HG02870 (cell line): ENCODE measurements around the gene UQCRH.

Experiments
- ATAC-seq: cut with Tn5 transposase; IDR thresholded peaks from one replicate; pipeline ENCODE4 v1.9.1; 2021; ENCODE audit warnings: mild to moderate bottlenecking, moderate library complexity; ENCODE audit not compliant: unreplicated experiment

UQCRH gene

GRCh38 chr1:46303038-46303871 lies at the start of gene UQCRH, which contains the start of gene LRRC41:
UQCRH (plus strand) TSS chr1:46303698; CDS start chr1:46303767, 69 bp downstream.
LRRC41 (minus strand) TSS chr1:46303616; CDS start chr1:46303322, 294 bp downstream.
- peak; percentile 69 for ATAC-seq

- no peak for ATAC-seq
Measured at GRCh38 chr1:46254668-46255067, 48.8 kb upstream of the UQCRH start.

DNA sequence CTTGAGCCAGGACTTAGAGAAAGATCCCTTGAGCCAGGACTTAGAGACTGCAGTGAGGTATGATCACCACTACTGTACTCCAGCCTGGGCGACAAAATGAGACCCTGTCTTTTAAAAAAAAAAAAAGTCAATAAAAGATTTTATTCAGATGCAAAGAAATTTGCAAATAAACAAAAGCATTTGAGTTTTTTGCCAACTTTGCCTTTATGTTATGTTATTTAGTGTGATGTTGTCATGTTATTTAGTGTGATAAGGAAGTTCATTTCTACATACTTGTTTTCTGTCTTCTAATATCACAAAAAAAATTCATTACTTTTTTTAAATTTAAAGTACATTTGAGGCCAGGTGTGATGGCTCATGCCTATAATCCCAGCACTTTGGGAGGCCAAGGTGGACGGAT lies 47.0 kb upstream of the UQCRH start:
- ATAC-seq = no peak

DNA sequence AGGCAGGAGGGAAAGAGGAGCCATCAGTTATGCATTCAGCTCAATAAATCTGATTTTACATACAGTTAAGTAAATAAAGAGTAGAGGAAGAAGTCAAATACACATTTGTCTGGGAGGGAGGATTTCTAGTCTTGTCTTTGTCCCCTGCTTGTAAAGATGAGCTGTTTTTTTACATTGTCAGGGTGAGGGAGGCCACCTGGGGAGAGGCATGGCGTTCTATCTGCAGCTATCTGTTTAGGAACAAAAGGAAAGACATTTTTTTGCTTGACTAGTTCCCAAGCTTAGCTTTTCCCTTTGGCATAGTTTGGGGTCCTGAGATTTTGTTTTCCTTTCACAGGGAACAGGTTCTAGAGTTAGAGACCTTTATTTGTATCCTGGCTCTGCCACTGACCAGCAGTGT lies 41.0 kb upstream of the UQCRH start:
- no peak for ATAC-seq

GRCh38 chr1:46263146-46263545 lies 40.4 kb upstream of the UQCRH start:
- no peak for ATAC-seq

- no peak for ATAC-seq
Measured at GRCh38 chr1:46268578-46268977, 34.9 kb upstream of the UQCRH start.

DNA sequence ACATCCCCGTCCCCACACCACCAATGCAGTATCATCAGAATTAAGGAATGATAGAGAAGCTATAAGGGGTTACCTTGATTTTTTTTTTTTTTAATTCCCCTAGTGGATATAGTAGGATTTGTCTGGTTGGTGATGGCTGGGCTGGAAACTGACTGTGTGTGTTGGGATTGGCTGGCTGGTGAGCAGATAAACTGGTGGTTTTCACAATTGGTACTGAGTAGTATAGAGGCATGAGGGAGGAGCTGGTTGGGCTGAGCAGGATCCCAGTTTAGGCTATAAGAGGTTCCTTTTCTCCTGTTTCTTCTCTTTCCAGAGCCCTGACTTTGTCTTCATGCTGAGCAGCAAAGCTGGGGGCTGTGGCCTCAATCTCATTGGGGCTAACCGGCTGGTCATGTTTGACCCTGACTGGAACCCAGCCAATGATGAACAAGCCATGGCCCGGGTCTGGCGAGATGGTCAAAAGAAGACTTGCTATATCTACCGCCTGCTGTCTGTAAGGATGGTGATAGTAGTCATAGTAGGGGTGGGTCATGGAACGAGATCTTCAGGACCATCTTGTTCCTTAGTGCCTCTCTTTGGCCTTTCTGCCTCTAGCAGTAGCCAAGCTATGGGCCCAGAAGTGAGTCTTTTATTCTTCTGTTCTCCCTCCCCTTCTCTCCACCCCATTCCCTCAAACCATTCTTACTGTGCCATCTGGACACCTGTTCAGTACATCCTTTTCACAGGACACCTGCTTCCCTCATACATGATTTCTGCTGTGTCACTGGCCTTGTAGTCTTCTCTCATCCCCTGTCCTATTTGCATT lies 29.1 kb upstream of the UQCRH start:
- no peak for ATAC-seq

DNA sequence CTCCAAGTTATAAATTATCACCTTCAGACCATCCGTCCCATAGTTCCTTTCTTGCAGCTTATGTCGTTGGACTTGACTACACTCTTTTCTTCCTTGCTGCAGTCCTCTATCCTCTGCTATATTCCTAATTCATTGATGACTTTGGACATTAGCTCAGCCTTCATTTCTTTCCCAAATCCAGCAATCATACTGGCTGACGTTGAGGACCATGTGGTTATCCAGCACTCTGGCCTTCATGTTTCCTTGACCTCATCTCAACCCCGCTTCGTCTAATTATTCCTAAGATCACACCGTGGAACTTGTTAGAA lies 28.5 kb upstream of the UQCRH start:
- no peak for ATAC-seq

DNA sequence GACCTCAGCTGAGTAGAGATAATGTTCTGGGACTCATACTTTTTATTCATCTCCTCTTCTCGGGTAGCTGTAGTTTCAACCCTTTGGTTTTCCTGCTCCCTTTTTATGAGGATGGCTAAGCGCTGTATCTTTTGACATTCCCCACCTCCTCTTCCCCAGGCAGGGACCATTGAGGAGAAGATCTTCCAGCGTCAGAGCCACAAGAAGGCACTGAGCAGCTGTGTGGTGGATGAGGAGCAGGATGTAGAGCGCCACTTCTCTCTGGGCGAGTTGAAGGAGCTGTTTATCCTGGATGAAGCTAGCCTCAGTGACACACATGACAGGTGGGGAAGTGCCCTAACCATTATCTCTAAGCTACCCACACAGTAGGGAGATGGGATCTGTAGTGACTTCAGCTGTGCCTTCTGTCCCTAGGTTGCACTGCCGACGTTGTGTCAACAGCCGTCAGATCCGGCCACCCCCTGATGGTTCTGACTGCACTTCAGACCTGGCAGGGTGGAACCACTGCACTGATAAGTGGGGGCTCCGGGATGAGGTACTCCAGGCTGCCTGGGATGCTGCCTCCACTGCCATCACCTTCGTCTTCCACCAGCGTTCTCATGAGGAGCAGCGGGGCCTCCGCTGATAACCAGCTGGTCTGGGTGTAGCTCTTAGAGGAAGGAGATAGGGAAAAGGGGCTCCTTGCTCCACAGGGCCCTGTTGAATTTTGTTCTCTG lies 25.7 kb upstream of the UQCRH start:
- no peak for ATAC-seq

DNA sequence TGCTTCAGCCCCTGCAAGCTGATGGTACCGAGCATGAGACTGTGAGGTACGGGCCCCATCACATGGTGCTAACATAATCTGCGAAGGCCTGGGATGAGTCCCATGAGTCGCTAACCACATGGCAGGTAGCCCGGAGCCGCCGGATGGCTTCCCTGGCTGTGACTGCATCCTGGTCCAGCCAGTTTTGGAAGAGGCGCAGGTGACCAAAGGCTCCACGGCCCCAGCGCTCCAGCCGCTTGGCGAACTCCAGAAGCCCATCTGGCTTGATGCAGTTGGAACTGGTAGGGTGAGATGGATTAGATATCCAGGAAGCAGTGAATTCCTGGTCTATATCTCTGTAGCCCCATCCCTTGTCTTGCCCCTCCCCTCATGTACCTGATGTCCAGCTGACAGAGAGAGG lies 24.7 kb upstream of the UQCRH start:
- ATAC-seq = no peak

- ATAC-seq = no peak
Measured at GRCh38 chr1:46280092-46280491, 23.4 kb upstream of the UQCRH start.

DNA sequence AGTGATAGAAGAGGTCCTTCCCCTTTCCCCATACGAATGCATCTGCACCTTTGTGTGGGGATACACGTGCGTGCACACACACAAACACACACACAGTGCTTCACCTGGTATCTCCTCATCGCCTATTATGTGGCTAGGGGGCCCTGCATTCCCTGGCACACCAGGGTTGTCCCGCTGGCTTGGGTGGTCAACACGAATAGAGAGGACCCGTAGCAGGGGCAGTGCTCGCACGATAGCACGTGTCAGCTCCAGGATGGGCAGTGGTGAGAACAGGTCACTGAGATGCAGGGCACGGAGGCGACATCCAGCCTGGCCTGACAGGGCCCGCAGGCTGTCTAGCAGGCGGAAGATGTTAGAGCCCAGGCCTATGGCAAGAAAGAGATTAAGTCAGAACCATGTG lies 22.5 kb upstream of the UQCRH start:
- ATAC-seq = no peak

- no peak for ATAC-seq
Measured at GRCh38 chr1:46284058-46284457, 19.4 kb upstream of the UQCRH start.

DNA sequence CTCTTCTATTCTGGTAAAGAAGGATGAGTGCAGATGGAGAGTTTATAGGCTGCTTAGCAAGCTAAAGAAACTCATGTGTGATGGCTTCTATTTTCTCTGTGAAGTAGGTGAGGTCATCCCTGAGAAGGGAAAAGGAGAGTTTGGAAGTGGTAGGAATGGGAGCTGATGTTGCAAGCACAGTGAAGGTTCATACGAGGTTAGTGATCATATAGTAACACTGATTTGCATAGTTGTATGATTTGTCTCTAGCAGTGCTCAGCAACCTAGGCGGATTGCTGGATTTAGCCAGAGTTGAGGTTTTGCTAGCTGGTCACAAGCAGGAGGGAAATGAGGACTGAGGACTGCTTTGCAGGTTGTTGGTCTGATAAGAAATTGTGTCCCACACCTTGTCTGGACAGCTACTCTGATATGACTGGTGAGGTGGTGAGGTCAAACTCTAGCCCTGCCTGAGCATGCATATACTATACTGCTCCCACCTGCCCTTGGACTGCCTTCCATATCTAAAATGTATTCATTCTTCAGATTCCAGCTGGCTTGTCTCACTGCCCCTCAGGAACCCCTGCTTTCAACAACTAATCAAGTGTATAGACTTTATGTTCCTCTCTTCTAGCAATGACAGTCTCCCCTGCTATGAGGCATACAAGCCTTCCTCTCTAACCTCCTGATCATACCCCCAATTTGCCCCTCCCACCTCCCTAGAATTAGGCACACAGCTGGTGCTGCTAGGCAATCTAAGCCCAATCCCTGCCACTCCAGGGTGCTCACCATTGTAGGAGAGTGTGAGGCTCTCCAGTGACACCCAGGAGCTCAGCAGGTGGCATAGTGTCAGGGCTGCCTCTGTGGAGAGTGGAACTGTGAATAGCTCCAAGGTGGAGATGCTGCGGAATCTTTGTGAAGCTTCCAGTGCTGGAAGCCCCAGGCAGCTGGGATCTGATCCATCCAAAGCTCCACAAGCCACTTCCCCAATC lies 18.6 kb upstream of the UQCRH start:
- no peak for ATAC-seq

GRCh38 chr1:46285730-46286477 lies 17.6 kb upstream of the UQCRH start:
- ATAC-seq = no peak

DNA sequence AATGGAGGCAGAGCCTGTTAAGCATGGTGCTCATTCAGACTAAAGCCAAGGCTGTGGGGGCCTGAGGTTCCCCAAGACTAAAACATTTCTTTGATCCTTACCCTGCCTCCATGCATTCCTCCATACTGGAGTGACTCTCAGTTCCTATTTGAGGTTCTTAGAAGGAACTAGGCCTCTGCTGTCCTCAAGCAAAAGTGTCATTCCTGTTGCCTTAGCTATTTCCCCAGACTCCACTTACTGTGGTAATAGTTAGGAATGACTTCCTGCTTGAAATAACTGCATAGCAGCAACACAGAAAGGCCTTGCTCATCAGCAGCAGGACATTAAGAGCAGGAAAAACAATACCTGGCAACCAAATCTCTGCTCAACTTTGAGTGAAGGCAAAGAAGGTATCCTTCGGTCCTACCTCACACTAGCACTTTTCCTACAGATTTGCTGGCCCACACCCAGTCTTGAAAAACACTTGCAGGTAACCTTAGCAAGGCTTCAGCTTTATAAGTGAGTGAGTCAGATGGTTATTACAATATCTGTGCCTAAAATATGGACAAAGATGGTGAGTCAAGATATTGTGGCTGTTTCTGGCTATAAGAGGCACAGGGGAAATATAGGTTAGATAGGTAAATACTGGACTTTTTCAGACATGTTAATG lies 14.9 kb upstream of the UQCRH start:
- no peak for ATAC-seq

DNA sequence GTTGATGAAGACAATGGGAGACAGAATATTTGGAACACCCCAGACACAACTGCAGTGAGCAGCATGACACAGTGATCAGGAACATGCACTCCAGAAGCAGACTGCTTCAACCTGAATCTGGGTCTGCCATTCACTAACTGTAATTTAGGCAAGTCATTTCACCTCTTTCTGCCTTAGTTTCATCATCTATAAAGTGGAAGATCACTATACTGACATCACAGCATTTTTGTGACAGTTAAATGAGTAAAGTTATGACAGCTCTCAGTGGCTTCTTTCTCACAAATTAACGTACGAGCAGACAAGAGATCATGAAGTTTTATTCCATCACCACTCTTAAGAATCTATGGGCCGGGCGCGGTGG lies 14.4 kb upstream of the UQCRH start:
- no peak for ATAC-seq

DNA sequence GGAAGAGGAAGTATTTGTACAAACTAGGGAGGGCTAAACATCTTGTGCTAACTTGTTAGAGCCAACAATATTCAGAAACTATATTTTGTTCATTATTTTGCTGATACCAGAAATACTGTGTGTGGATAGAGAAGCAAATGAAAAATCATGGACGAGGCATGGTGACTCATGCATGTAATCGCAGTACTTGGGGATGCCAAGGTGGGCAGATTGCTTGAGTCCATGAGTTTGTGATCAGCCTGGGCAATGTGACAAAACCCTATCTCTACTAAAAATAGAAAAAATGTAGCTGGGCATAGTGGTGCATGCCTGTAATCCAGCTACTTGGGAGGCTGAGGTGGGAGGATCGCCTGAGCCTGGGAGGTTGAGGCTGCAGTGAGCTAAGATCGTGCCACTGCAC lies 13.5 kb upstream of the UQCRH start:
- no peak for ATAC-seq

- ATAC-seq = no peak
Measured at GRCh38 chr1:46295306-46295705, 8.2 kb upstream of the UQCRH start.
